Measurements from ENCODE around the gene LILRB5. TPM values are rescaled to one million over a fixed set of nuclear protein-coding genes. Genes with fewer than 3 reads are reported as not detected.
A peak's percentile ranks its signal among the peaks of the same experiment; 100 is the strongest.
"Not testable (repeated sequence)": the region's sequence is repeated elsewhere in the genome, so short reads cannot be mapped to it uniquely, and the experiment has no call there.

The LILRB5 gene
- total and polyA plus RNA-seq, 8 donors, result 0.23 to 3.1 (median 1.1) TPM

GRCh38 chr19:54252243-54252642, 4.8 kb downstream of the LILRB5 start:
- H3K36me3 ChIP-seq, result no peaks in the 10 kb centered on the region
- H3K4me1 ChIP-seq, result no peaks in the 10 kb centered on the region
- TF ChIP-seq CTCF (IDR thresholded peaks at IDR 0.05), result no peak
- no peak for DNase-seq
- no peak for FAIRE-seq
- no peak for ATAC-seq
- no peak overlapping the region for H3K4me3 ChIP-seq
- H3K27me3 ChIP-seq, result peaks cover 0 to 8% (median 2%) of the 10 kb centered on the region in 4 donors
- H3K27ac ChIP-seq, result no peak overlapping the region
- no peaks in the 10 kb centered on the region for H3K9me3 ChIP-seq
- WGBS, 2 donors, result 49 to 61% methylated on average over 9 of the region's 9 CpGs
- intact Hi-C loops (cut with DNase I), result no loop called here

- WGBS, 2 donors, result 54 to 61% methylated on average over 8 of the region's 8 CpGs
- Histone ChIP-seq H3K4me3 (no peak overlapping the region), H3K27ac (no peak overlapping the region), H3K36me3 (no peaks in the 10 kb centered on the region), H3K9me3 (no peaks in the 10 kb centered on the region), H3K27me3 (peaks cover 0 to 6% (median 1%) of the 10 kb centered on the region in 4 donors), H3K4me1 (no peaks in the 10 kb centered on the region)
- ATAC-seq (peak in 3 of 4 donors; percentile 39 to 90 (median 81)), FAIRE-seq (no peak), DNase-seq (peak in 1 of 6 donors; percentile 38)
- TF ChIP-seq CTCF (IDR thresholded peaks at IDR 0.05), result no peak
- intact Hi-C loops (cut with DNase I), result no loop called here
Observed at GRCh38 chr19:54248016-54248601, 9.0 kb downstream of the LILRB5 start.

DNA sequence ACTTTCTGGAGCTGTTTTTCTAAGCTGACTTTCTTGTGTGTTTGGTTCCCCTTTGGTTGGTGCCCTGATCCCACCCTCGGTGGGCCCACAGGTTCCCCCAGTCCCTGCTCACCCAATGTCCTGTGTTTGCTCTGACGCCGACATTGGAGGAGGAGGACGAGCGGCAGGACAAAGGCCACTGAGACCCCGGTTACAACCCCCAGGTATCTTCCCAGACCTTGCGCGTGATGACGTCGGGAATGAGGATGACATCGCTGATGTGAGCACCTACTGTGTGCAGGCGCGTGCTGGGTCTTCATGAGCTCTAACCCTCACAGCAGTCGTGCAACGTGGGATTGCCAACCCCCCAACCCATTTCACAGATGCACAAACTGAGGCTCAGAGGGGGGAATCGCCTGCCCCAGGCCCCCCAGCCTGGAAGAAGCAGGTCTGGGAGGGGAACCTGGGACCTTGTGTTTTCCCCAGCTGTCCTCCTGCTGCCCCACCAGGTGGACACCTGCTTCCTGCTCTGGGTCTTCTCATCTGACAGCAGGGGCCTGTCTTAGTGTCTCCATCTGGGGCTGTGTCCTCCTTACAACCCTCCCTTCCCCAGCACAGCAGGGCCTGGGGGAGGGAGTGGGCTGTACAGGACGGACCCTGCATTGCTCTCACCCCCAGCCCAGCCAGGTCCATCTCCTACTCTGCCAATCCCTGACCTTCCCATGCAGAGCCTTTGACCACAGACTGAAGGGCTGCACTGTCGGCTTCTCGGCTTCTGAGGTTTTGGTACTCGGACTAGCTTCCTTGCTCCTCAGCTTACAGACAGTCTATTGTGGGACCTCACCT, 9.8 kb downstream of the LILRB5 start:
- no peaks in the 10 kb centered on the region for H3K9me3 ChIP-seq
- no peak overlapping the region for H3K4me3 ChIP-seq
- TF ChIP-seq CTCF (IDR thresholded peaks at IDR 0.05), result no peak
- intact Hi-C loops (cut with DNase I), result no loop called here
- no peaks in the 10 kb centered on the region for H3K36me3 ChIP-seq
- no peak overlapping the region for H3K27ac ChIP-seq
- FAIRE-seq (no peak), DNase-seq (no peak), ATAC-seq (peak in 1 of 4 donors; percentile 19)
- H3K27me3 ChIP-seq, result peaks cover 0 to 4% (median 0%) of the 10 kb centered on the region in 4 donors
- 55 to 70% methylated on average over 20 of the region's 20 CpGs for WGBS, 2 donors
- no peaks in the 10 kb centered on the region for H3K4me1 ChIP-seq

DNA sequence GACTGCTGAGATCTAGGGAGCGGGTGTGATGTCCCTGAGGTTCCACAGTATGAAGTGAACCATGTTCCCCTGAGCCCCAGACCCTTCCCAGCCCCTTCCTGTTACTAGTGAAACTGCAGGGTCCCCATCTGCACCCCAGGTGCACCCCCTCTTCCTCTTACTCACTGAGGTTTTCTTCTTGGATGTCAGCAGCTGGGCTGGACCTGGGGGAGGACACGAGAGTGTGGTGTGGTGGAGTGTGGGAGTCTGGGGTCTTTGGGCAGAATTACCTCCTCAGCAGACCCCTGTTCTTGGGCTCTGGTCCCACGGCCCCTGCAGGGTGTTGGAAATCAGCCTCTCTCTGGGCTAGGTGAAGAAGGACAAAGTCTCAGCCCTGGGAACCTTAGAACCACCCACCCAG, 11.1 kb downstream of the LILRB5 start:
- WGBS, 2 donors, result 50 to 52% methylated on average over 3 of the region's 3 CpGs
- no peaks in the 10 kb centered on the region for H3K36me3 ChIP-seq
- DNase-seq, result no peak
- H3K27ac ChIP-seq, result no peak overlapping the region
- no peaks in the 10 kb centered on the region for H3K4me1 ChIP-seq
- no peak for FAIRE-seq
- H3K9me3 ChIP-seq, result no peaks in the 10 kb centered on the region
- peaks cover 0 to 4% (median 0%) of the 10 kb centered on the region in 4 donors for H3K27me3 ChIP-seq
- ATAC-seq, result no peak
- no peak for TF ChIP-seq CTCF (IDR thresholded peaks at IDR 0.05)
- H3K4me3 ChIP-seq, result no peak overlapping the region
- intact Hi-C loops (cut with DNase I), result no loop called here

- H3K27me3 ChIP-seq; intact Hi-C loops (cut with DNase I); H3K36me3 ChIP-seq; H3K4me3 ChIP-seq; H3K9me3 ChIP-seq; H3K27ac ChIP-seq; DNase-seq; H3K4me1 ChIP-seq; FAIRE-seq; ATAC-seq: not testable (repeated sequence)
- WGBS, 2 donors, result 51% methylated on average over 7 of the region's 8 CpGs; no CpG with 5 or more reads in 1 of the 2 donors
Observed at GRCh38 chr19:54243809-54244208, 13.3 kb downstream of the LILRB5 start.

- H3K27ac ChIP-seq; DNase-seq; FAIRE-seq; H3K27me3 ChIP-seq; H3K4me1 ChIP-seq; H3K36me3 ChIP-seq; intact Hi-C loops (cut with DNase I); H3K4me3 ChIP-seq; H3K9me3 ChIP-seq: not testable (repeated sequence)
- WGBS, 2 donors, result 44% methylated on average over 6 of the region's 6 CpGs; no CpG with 5 or more reads in 1 of the 2 donors
- ATAC-seq, result peak in 2 of 4 donors; percentile 64 to 68
Observed at GRCh38 chr19:54242646-54243045, 14.4 kb downstream of the LILRB5 start, which contains the start of gene LILRA6. Gene LILRA6 (minus strand): TSS chr19:54242790.

GRCh38 chr19:54242234-54242633, 14.8 kb downstream of the LILRB5 start:
- H3K9me3 ChIP-seq; H3K27me3 ChIP-seq; intact Hi-C loops (cut with DNase I); H3K36me3 ChIP-seq; DNase-seq; H3K4me1 ChIP-seq; H3K27ac ChIP-seq; FAIRE-seq; ATAC-seq; H3K4me3 ChIP-seq: not testable (repeated sequence)
- 36% methylated on average over 4 of the region's 4 CpGs; no CpG with 5 or more reads in 1 of the 2 donors for WGBS, 2 donors
